ENCODE results near the gene TBC1D7.

DNA sequence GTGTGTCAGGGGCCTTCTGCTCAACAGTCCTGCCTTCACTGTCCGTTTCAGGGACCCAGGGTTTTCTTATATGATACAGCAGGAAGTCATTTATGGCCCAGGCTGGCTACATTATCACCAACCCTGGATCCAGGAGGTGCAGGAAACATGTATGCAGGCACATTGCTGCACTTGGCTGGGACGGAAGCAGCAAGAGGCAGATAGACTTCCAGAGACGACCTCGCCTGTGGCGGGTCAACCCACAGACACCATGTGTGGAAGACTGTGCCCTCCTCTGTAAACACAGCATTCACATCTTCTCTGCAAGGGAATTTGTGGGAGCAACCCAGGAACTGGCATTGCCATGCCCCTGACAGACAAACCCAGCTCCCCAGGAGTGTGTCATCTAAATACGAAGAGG, 43.7 kb downstream of the TBC1D7 start:
- TF ChIP-seq, protein P1, sequence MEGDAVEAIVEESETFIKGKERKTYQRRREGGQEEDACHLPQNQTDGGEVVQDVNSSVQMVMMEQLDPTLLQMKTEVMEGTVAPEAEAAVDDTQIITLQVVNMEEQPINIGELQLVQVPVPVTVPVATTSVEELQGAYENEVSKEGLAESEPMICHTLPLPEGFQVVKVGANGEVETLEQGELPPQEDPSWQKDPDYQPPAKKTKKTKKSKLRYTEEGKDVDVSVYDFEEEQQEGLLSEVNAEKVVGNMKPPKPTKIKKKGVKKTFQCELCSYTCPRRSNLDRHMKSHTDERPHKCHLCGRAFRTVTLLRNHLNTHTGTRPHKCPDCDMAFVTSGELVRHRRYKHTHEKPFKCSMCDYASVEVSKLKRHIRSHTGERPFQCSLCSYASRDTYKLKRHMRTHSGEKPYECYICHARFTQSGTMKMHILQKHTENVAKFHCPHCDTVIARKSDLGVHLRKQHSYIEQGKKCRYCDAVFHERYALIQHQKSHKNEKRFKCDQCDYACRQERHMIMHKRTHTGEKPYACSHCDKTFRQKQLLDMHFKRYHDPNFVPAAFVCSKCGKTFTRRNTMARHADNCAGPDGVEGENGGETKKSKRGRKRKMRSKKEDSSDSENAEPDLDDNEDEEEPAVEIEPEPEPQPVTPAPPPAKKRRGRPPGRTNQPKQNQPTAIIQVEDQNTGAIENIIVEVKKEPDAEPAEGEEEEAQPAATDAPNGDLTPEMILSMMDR (conservative IDR thresholded peaks at IDR 0.05; ENCODE audit: low read depth, low read length) = no peak
- no peak for TF ChIP-seq EZH2phosphoT487 (IDR thresholded peaks at IDR 0.05; ENCODE audit: borderline replicate concordance, low read length)

Measured in PC-3 (cell line).